Measurements from ENCODE around the gene GLMP. TPM values are rescaled to one million over a fixed set of nuclear protein-coding genes. Genes with fewer than 3 reads are reported as not detected.
A peak's percentile ranks its signal among the peaks of the same experiment; 100 is the strongest.

The GLMP gene
- total RNA-seq, 4 donors from 2014 or later: 43.3 to 56.1 (median 49.8) TPM

GRCh38 chr1:156283521-156283920 is 12.0 kb downstream of the GLMP start:
- H3K4me3 ChIP-seq (replicated peaks in 1 of 3): peak overlapping the region in 2 of 3 donors; percentile 54 to 94
- peaks cover 2 to 4% of the 10 kb centered on the region in 2 donors for H3K36me3 ChIP-seq
- no peaks in the 10 kb centered on the region for H3K9me3 ChIP-seq
- DNase-seq: no peak
- no peak for TF ChIP-seq POLR2A (IDR thresholded peaks at IDR 0.05)
- TF ChIP-seq, protein P1, sequence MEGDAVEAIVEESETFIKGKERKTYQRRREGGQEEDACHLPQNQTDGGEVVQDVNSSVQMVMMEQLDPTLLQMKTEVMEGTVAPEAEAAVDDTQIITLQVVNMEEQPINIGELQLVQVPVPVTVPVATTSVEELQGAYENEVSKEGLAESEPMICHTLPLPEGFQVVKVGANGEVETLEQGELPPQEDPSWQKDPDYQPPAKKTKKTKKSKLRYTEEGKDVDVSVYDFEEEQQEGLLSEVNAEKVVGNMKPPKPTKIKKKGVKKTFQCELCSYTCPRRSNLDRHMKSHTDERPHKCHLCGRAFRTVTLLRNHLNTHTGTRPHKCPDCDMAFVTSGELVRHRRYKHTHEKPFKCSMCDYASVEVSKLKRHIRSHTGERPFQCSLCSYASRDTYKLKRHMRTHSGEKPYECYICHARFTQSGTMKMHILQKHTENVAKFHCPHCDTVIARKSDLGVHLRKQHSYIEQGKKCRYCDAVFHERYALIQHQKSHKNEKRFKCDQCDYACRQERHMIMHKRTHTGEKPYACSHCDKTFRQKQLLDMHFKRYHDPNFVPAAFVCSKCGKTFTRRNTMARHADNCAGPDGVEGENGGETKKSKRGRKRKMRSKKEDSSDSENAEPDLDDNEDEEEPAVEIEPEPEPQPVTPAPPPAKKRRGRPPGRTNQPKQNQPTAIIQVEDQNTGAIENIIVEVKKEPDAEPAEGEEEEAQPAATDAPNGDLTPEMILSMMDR (IDR thresholded peaks at IDR 0.05): no peak
- H3K27ac ChIP-seq: no peak overlapping the region
- no peaks in the 10 kb centered on the region for H3K27me3 ChIP-seq
- intact Hi-C loops (cut with DNase I): no loop called here
- 80 to 88% methylated on average over 1 of the region's 1 CpG for WGBS, 2 donors
- peaks cover 16 to 21% of the 10 kb centered on the region in 2 donors for H3K4me1 ChIP-seq

DNA sequence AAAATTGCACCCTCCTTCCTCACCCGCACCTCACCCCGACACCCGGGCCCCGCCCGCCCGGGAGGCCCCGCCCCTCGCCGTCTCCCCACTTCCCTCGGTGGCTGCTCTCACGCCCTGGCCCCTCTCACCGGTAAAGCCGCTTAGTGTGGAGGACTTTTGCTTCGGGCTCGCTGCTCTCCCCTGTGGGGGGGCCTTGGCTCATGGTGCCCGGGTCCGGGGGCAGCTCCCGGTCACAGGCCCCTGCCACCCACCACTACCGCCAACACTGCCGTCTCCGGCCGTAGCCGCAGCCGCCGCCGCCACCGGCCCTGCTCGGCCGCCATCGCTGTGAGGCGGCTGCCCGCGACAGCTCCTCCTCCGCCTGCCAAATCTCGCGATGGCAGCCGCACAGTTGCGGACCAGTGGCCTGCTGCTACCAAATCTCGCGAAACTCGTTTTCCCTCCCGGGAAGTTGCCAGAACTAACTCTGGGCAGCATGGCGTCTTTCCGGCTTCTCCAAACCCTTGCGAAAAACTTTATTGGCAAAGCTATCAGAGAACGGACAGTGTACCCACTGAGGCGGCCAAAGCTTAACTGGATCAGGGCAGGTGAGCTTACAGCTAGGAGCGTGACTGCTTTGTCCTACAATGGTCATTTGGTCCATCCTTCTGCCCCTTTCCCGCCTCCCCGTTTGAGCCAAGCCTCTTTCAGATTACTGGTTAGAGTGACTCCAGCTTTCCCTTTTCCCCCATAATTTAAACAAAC is 12.8 kb downstream of the GLMP start, which contains the start of gene SMG5:
TSS of gene SMG5 (minus strand) at position 347 of the 744 bp plus-strand sequence. CDS start at position 202, 145 bp downstream.
- TF ChIP-seq, protein P1 (IDR thresholded peaks at IDR 0.05): no peak
- peak in 1 of 2 donors; percentile 86 for TF ChIP-seq POLR2A (IDR thresholded peaks at IDR 0.05)
- 0 to 1% methylated on average over 32 to 36 of the region's 50 CpGs for WGBS, 2 donors
- Histone ChIP-seq H3K4me3 (replicated peaks in 1 of 3) (peak within 1 kb of the TSS; percentile 33 to 94 (median 61)), H3K9me3 (no peaks in the 10 kb centered on the region), H3K36me3 (peaks cover 11% of the 10 kb centered on the region in 2 donors), H3K27me3 (no peaks in the 10 kb centered on the region), H3K4me1 (peaks cover 16 to 21% of the 10 kb centered on the region in 2 donors), H3K27ac (peak within 1 kb of the TSS; percentile 56 to 90 (median 64))
- peak; percentile 97 for DNase-seq
- intact Hi-C loops (cut with DNase I): no loop called here

- intact Hi-C loops (cut with DNase I): no loop called here
- no peaks in the 10 kb centered on the region for H3K27me3 ChIP-seq
- H3K4me1 ChIP-seq: peaks cover 16 to 21% of the 10 kb centered on the region in 2 donors
- no peaks in the 10 kb centered on the region for H3K9me3 ChIP-seq
- H3K4me3 ChIP-seq (replicated peaks in 1 of 3): peak overlapping the region; percentile 33 to 94 (median 61)
- peaks cover 16 to 18% of the 10 kb centered on the region in 2 donors for H3K36me3 ChIP-seq
- no peak for TF ChIP-seq POLR2A (IDR thresholded peaks at IDR 0.05)
- TF ChIP-seq, protein P1 (IDR thresholded peaks at IDR 0.05): no peak
- H3K27ac ChIP-seq: peak overlapping the region in 2 of 3 donors; percentile 64 to 90
- 6 to 10% methylated on average over 22 of the region's 22 CpGs for WGBS, 2 donors
- DNase-seq: peak; percentile 24 to 30
Observed at GRCh38 chr1:156281693-156282478, 13.6 kb downstream of the GLMP start.

- Histone ChIP-seq H3K27ac (no peak overlapping the region), H3K27me3 (no peaks in the 10 kb centered on the region), H3K4me3 (replicated peaks in 1 of 3) (peak overlapping the region in 1 of 3 donors; percentile 94), H3K4me1 (peaks cover 16 to 21% of the 10 kb centered on the region in 2 donors), H3K36me3 (peaks cover 22 to 24% of the 10 kb centered on the region in 2 donors), H3K9me3 (no peaks in the 10 kb centered on the region)
- intact Hi-C loops (cut with DNase I): no loop called here
- no peak for TF ChIP-seq POLR2A (IDR thresholded peaks at IDR 0.05)
- no peak for DNase-seq
- 32 to 36% methylated on average over 8 of the region's 8 CpGs for WGBS, 2 donors
Observed at GRCh38 chr1:156281281-156281680, 14.2 kb downstream of the GLMP start.

- H3K4me1 ChIP-seq: peaks cover 16 to 21% of the 10 kb centered on the region in 2 donors
- no peak for DNase-seq
- TF ChIP-seq POLR2A (IDR thresholded peaks at IDR 0.05): no peak
- TF ChIP-seq, protein P1 (IDR thresholded peaks at IDR 0.05): no peak
- H3K27me3 ChIP-seq: no peaks in the 10 kb centered on the region
- H3K9me3 ChIP-seq: no peaks in the 10 kb centered on the region
- no peak overlapping the region for H3K27ac ChIP-seq
- H3K4me3 ChIP-seq (replicated peaks in 1 of 3): no peak overlapping the region
- 87 to 92% methylated on average over 3 of the region's 3 CpGs for WGBS, 2 donors
- intact Hi-C loops (cut with DNase I): no loop called here
- peaks cover 36 to 38% of the 10 kb centered on the region in 2 donors for H3K36me3 ChIP-seq
Observed at GRCh38 chr1:156279837-156280236, 15.6 kb downstream of the GLMP start.

Data from thyroid gland (tissue), 4 donors.